GM19351 (cell line): Measurements from ENCODE around the gene ARL11.

ENCODE experiments used
- ATAC-seq: cut with Tn5 transposase; IDR thresholded peaks from one replicate; pipeline ENCODE4 v1.9.1; 2021; ENCODE audit warnings: mild to moderate bottlenecking, moderate library complexity; ENCODE audit not compliant: unreplicated experiment

ARL11 gene

DNA sequence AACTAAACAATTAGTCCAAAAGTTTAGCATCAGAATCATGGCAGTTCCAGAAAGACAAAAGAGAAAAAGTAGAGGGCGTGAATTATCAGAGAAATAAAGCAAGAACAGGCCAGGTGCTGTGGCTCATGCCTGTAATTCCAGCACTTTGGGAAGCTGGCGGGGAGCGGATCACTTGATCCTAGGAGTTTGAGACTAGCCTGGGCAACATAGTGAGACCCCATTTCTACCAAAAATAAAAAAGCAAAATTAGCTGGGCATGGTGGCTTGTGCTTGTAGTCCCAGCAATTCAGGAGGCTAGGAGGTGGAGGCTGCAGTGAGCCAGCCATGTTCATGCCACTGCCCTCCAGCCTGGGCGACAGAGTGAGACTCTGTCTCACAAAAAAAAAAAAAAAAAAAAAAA is 18.4 kb downstream of the ARL11 start:
- ATAC-seq: no peak

DNA sequence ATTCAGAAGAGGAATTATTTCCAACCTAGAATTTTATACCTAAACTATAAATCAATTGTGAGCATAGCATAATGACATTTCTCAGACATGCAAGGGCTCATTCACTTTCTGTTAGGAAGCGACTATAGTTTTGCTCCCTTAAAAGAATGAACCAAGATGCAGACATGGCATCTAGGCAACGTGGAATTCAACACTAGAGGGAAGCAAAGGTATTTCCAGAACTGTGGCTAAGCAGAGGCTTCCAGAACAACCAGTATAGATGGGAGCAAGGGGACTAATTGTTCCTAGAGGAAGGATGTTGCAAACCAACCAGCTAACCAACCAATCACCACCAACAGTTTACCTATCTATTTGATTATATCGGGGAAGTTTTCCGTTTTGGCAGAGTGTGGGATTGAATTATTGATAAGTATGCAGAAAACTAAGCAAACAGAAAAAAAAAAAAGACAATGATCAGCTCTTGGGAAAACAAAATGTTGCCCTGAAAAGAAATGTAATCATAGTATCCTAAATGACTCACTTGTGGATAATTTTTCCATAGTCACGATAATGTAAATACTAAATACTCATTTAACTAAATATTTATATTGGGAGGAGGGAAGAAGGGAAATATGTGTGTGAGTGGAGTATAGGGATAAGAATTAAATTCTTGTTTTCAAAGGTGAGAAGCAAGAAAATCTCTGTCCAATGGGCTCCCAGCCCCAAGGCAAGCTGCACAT is 21.1 kb downstream of the ARL11 start:
- no peak for ATAC-seq

DNA sequence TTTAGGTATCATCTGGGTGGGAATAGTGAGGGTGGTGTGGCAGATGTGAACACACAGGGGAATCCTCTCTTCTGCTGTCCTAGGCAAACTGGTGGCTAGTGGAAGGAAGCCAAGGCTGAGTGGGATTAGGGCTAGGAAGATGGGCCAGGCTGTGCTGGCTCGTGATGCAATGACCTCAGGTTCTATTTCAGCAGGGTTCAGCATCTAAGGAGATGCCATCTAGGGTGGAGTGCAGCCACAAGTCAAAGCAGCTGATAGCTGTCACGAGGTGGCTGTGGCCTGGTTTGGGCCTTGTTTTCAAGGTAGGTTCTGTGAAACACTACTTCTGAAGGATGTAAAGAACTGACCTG is 21.6 kb downstream of the ARL11 start:
- ATAC-seq: no peak

DNA sequence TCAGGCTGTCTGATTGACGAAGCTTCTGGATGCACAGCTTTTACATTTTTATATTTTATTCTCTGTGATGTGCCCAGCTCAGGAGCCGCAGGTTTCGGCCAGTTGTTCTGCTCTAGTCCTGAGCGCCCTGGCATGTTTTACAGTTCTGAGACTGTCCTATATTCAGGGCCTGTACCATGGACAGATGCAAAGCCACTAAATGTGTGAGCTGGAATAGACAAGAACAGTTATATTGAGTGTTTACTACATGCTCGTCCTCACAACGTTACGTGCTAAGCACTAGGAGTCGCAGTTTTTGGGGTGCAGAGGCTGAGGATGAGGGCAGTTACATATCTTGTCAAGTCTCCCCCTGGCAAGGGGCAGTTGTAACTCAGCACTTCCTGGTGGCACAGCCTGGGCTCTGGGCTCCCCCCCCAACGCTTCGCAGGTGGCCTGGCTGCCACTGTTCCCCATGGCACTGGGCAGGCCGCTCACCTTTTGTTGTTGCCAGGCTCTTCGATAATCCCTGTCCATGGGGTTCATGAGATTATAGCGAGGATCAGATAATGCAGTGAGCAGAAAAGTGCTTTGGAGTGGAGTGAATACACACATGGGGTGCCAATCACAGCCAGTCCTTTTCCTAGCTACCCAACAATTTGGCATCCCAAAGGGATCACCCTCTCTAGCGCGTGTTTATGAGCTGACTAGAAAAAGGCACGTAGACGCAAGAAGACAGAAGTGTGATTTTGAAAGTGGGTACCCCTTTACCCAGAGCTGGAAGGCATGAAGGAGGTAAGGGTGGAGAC is 23.5 kb downstream of the ARL11 start:
- no peak for ATAC-seq

GRCh38 chr13:49652355-49653305 is 24.3 kb downstream of the ARL11 start:
- ATAC-seq: peak; percentile 79

DNA sequence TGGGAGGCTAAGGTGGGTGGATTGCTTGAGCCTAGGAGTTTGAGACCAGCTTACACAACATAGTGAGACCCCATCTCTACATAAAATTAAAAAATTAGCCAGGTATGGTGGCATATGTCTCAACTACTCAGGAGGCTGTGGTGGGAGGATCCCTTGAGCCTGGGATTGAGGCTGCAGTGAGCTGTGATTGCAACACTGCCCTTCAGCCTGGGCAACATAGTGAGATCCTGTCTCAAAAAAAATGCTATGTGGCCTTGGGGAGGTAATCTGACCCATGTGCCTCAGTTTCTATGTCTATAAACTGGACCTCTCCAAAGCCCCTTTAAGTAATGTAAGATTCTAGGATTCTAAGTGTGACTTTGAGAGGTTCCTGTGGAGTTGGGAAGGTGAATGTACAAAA is 25.2 kb downstream of the ARL11 start:
- no peak for ATAC-seq

- ATAC-seq: no peak
Observed at GRCh38 chr13:49654011-49654410, 25.7 kb downstream of the ARL11 start.

DNA sequence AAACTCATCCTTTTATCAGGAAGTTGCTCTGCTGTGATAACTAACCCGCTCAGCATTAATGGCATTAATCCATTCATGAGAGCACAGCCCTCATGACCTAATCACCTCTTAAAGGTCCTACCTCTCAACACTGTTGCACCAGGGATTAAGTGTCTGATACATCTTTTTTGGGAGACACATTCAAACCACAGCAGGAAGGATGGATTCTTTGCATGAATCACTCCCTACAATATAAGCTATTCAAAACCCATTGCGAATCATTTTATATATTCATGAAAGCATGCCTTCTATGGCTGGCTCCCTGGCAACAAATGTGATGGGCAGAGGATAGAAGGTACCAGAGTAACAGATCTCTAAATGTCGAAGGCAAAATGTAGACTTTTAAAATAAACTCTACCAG is 27.6 kb downstream of the ARL11 start:
- no peak for ATAC-seq

DNA sequence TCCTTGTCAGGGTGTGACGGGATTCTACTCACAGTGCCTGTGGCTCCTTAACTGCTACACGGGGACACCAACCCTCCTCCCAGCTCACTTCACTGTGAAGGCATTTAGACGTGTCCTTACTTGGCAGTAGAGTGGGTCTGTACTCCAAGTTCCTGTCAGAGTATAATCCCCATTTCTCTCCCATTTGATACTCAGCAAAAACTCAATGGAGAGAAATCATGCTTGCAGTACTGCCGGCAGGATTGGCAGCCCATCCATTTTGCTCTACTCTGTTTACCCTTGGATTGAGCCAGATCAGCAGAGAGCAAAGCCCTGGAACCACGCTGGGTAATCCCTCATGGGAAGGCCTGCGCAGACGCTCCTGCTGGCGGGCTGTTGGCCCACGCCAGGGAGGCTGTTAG is 28.9 kb downstream of the ARL11 start:
- no peak for ATAC-seq

DNA sequence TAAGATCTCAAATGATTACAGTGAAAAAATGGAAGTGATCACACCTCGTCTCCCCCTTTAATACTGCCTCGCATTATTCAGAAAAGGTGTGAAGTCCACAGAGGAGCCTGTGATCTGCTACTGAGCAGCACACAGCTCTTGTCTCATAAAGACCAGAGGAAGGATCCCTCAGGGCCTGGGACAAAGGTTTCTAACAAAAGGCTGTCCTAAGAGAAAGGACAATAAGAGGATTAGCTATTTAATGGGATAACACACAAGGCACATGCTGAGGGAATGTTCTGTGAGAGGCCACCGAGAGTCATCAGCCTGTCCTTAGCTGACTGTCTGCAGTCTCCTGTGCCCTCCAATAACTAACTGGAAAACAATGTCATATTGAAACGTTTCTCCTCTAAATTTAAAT is 36.3 kb downstream of the ARL11 start:
- ATAC-seq: no peak

- ATAC-seq: no peak
Observed at GRCh38 chr13:49667773-49668172, 39.5 kb downstream of the ARL11 start.

GRCh38 chr13:49669735-49670309 is 41.5 kb downstream of the ARL11 start:
- ATAC-seq: no peak

- no peak for ATAC-seq
Observed at GRCh38 chr13:49670828-49671227, 42.5 kb downstream of the ARL11 start.

DNA sequence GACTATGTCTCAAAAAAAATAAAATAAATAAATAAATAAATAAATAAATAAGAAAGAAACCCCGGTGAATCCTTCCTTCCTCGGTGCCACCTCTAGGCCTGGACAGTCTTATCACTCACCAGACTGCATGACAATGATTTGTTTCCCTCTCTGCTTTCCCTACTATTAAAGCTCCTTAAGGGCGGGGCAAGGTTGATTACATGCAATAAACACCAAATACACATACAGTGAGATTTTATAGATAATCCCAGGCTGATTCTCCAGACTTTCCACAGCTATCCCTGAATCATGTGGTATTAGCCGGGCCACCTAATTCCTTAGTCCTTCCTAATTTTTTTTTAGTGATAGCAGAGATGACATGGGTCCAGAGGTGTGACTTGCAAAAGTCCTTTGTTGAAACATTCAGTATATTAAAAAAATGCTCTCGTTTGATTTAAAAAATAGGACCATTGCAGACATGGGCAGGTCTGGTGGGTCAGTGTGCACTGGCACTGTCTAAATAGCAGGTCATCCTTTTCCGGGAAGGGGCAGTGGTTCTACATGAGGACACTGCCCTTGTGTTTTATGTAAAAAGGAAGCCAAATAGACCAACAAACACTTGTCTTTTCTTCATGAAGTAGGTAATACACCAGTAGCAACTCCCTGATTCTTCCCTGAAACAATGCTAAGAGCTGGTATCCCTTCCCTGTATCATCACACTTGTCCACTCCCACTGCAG is 48.4 kb downstream of the ARL11 start:
- no peak for ATAC-seq

DNA sequence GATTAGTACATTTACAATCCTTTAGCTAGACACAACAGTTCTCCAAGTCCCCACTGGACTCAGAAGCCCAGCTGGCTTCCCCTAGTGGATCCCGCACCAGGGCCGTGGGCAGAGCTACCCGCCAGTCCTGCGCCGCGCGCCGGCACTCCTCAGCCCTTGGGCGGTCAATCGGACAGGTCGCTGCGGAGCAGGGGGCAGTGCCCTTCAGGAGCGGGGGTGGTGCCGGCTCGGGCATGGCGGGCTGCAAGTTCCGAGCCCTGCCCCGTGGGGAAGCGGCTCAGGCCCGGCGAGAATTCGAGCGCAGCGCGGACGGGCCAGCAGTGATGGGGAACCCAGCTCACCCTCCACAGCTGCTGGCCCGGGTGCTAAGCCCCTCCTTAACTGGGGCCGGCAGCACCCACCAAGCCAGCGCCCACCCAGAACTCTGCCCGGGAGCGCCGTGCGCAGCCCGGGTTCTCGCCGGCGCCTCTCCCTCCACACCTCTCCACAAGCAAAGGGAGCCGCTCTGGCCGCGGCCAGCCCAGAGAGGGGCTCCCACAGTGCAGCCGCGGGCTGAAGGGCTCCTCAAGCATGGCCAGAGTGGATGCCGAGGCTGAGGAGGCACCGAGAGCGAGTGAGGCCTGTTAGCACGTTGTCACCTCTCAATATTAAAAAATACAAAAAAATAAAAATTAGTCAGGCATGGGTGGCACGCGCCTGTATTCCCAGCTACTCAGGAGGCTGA is 50.0 kb downstream of the ARL11 start:
- no peak for ATAC-seq

GRCh38 chr13:49679246-49679645 is 50.9 kb downstream of the ARL11 start:
- no peak for ATAC-seq

GRCh38 chr13:49681842-49682435 is 53.6 kb downstream of the ARL11 start:
- no peak for ATAC-seq
